VCaP (cell line): ENCODE measurements around the gene ARFRP1.
"Not testable (repeated sequence)": the region's sequence is repeated elsewhere in the genome, so short reads cannot be mapped to it uniquely, and the experiment has no call there.

ENCODE experiments used
- H3K27ac ChIP-seq: fragments of 450-650 bp; 2 replicates; pipeline ENCODE4 v1.5.1; 2017
- TF ChIP-seq, protein P1 (sequence below): fragments of 450-650 bp; conservative IDR thresholded peaks from 2 replicates; pipeline ENCODE4 v1.5.1; 2017; ENCODE audit warnings: mild to moderate bottlenecking, moderate library complexity

The ARFRP1 gene

DNA sequence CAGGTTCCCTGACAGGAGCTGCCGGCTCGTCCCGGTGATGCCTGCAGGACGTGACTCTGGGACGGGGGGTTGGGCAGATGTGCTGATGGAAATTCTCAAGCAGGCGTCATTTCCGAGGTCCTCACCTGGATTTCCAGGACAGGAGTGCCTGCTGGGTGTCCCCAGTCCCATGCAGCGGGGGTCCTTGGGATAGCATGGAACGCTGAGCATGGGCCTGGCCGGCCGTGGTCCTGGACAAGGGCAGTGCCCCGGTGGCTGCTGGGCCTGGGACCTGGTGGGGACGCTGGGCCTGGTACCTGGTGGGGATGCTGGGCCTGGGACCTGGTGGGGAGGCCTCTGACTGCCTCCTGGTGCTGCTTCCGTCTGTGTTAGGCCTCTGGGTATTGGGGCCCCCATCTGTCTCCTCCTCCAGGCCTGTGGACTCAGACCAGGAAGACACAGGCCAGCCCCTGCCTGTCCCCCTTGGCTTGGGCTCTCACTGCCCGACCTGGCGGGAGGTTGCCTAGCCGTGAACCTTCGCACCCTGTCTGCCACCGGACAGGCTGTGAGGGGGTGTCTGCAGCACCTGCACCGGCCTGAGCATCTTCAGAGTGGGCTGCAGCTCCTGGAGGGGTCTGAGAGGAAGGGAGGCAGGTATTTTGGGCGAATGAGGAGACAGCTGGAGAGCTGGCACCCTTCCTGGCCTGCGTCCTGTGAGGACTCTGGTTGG, 43.5 kb downstream of the ARFRP1 start:
- TF ChIP-seq, protein P1, sequence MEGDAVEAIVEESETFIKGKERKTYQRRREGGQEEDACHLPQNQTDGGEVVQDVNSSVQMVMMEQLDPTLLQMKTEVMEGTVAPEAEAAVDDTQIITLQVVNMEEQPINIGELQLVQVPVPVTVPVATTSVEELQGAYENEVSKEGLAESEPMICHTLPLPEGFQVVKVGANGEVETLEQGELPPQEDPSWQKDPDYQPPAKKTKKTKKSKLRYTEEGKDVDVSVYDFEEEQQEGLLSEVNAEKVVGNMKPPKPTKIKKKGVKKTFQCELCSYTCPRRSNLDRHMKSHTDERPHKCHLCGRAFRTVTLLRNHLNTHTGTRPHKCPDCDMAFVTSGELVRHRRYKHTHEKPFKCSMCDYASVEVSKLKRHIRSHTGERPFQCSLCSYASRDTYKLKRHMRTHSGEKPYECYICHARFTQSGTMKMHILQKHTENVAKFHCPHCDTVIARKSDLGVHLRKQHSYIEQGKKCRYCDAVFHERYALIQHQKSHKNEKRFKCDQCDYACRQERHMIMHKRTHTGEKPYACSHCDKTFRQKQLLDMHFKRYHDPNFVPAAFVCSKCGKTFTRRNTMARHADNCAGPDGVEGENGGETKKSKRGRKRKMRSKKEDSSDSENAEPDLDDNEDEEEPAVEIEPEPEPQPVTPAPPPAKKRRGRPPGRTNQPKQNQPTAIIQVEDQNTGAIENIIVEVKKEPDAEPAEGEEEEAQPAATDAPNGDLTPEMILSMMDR, result no peak
- no peak overlapping the region for H3K27ac ChIP-seq

DNA sequence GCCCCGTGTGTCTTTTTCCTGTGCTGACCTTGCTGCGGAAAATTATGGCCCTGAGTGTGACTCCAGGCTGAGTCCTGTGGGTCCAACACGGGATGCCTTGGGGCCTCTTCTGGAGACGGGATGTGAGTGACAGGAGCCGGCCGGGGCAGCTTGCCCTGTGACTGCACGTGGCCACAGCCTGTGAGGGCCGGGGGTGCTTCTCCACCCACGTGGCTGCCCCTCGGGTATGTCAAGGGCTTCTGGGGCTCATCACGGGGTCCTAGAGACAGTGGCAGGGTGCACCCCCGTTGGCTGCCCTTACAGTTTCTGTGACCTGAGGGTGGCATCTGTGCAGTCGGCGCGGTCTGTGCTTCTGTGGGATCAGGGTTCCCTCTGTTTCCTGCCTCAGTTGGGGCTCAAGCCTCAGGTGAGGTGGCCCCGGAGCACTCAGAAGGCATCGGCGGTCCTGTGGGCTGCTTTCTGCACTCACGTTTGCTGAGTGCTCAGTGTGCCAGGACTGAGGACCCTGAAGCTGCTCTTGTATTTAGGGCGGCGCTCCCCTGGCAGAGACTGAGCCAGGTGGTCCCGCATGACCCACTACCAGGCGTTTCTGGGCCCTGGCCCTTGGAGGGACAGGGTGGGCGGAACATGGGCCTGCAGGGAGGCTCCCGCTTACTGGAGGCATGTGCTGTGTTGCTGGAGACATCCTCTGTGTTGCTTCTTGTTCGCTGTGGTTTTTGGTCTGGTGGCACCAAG, 44.3 kb downstream of the ARFRP1 start:
- H3K27ac ChIP-seq, result no peak overlapping the region
- TF ChIP-seq, protein P1, result no peak

DNA sequence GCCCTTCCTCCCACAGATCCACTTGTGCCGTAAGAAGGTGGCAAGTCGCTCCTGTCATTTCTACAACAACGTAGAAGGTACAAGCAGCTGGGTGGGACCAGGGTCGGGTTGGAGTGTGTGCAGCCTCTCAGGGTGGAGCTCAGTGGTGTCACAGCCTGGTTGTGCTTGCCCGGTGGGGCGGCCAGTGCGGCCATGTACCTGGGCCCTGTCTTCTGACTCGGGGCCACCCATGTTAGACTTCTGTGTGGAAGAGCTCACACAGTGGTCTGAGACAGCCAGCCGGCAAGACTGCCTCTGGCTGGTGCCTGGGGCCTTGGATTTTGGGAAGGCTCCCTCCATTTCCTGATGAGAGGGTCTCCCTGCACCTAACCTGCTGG, 45.0 kb downstream of the ARFRP1 start:
- no peak overlapping the region for H3K27ac ChIP-seq
- TF ChIP-seq, protein P1, result no peak

DNA sequence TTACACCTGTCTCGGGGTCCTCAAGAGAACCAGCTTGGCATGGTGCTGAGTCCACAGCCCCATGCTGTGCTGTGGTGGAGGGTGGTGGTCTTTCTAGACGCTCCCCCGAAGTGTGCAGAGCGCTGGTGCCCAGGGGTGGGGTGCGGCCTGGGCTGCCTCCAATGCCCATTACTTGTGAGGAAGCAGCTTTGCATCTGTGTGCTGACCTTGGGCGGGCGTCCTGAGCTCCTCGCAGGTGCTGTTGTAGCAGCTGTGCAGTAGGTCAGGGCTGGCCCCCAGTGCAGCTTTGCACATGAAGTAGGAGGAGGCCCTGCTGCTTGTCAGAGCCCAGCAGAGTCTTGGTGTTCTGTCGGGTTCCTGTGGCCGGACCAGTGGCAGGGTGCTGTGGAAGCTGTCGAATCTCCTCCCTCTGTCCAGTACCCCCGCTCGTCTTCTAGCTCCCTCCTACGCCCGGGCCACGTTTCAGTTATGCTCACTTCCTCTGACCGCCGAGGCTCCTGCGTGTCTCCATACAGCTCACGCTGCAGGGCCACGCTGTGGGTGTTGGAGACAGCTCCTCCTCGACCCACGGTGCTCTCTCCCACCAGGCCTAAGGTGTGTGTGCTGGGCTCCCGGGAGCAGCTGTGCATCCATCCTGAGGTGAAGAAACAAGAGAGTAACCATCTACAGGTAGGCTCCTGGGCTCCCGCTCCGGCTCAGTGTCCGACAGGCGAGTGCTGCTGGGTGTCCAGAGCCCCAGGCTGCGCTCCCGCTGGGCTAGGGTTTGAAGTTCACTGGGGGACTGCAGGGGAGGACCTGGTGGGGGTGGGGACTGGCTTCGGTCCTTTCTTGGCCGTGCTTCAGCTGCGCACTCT, 45.6 kb downstream of the ARFRP1 start:
- TF ChIP-seq, protein P1, result no peak
- no peak overlapping the region for H3K27ac ChIP-seq

DNA sequence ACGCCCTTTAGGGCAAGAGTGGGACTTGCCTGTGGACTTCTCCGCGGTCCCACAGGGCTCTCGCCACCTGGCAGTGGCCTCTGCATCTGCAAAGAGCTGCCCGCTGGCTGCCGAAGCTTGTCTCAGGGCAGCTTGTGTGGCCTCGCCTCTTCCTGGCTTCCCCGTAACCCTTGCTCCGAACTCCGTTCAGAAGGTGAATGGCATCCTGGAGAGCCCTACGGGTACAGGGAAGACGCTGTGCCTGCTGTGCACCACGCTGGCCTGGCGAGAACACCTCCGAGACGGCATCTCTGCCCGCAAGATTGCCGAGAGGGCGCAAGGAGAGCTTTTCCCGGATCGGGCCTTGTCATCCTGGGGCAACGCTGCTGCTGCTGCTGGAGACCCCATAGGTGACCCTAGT, 46.7 kb downstream of the ARFRP1 start:
- no peak overlapping the region for H3K27ac ChIP-seq
- TF ChIP-seq, protein P1, result no peak

DNA sequence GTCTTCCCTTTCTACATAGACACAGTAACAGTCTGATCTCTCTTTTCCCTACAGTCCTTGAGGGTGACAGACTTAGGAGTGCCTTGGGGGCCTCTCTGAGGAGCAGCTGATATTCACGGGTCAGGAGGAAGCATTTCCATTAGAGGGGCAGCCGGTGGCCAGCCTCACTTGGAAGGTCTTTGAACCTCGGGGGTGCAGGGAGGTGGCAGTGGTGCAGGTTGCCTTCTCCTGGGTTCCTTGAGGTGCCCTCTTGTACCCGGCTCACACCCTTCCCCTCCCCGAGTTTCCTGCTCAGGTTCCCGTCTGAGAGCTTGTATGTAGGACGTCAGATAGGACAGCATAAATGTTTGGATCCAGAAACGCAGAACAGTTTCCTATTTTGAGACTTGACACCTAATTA, 47.2 kb downstream of the ARFRP1 start:
- H3K27ac ChIP-seq, result no peak overlapping the region
- TF ChIP-seq, protein P1, result no peak

DNA sequence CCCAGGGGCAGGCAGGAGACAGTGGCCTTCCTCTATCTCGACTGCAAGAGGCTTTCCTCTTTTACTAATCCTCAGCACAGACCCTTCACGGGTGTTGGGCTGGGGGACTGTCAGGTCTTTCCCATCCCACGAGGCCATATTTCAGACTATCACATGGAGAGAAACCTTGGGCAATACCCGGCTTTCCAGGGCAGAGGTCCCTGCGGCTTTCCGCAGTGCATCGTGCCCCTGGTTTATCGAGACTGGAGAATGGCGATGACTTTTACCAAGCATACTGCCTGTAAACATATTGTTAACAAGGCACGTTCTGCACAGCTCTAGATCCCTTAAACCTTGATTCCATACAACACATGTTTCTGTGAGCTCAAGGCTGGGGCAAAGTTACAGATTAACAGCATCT, 47.6 kb downstream of the ARFRP1 start:
- not testable (repeated sequence) for H3K27ac ChIP-seq
